Lower leg skin (tissue), 4 donors: ENCODE results near the gene JPH2. TPM values are rescaled to one million over a fixed set of nuclear protein-coding genes. Genes with fewer than 3 reads are reported as not detected.

Source experiments
- DNase-seq, 2 donors: peaks; one replicate each; pipeline ENCODE4 v3.0.0-alpha.2; 2019; ENCODE audit warnings: low spot score in 2 of 2
- H3K4me3 ChIP-seq: fragments of 200-600 bp; sonication (generic); 2 replicates; pipeline ENCODE4 v1.5.1; 2017; ENCODE audit warnings: mild to moderate bottlenecking, low read depth; ENCODE audit not compliant: poor library complexity, severe bottlenecking
- POLR2A ChIP-seq, 2 donors: fragments of 450-650 bp; IDR thresholded peaks; one replicate each; pipeline ENCODE4 v1.6.1; 2016 to 2017; ENCODE audit warnings: antibody characterized with exemption in 2 of 2, mild to moderate bottlenecking in 1 of 2, moderate library complexity in 1 of 2
- WGBS, 2 donors: methylation state at CpG; one replicate each; pipeline ENCODE4 v1.1.5; 2018; 5-methylcytosine and 5-hydroxymethylcytosine counted together
- intact Hi-C: fragments of 100-400 bp; cut with DNase I; formaldehyde crosslinking; loops from one replicate; pipeline ENCODE4 v1.15.0; 2023; ENCODE audit warnings: low total_unique reads
- total RNA-seq, 4 donors: library from RNA; depleted of rRNA; stranded (reverse); fragments of >200 nt; gene quantifications; one replicate each; pipeline ENCODE4 v1.1.0, GENCODE V29; 2016
- TF ChIP-seq, protein P1 (sequence below), 3 donors: fragments of 450-650 bp; IDR thresholded peaks; one replicate each; pipeline ENCODE4 v1.5.1; 2016; ENCODE audit warnings: antibody characterized with exemption in 3 of 3, mild to moderate bottlenecking in 3 of 3, moderate library complexity in 2 of 3

The JPH2 gene
- total RNA-seq, 4 donors from 2014 or later: 1.5 to 10.9 (median 5.6) TPM

DNA sequence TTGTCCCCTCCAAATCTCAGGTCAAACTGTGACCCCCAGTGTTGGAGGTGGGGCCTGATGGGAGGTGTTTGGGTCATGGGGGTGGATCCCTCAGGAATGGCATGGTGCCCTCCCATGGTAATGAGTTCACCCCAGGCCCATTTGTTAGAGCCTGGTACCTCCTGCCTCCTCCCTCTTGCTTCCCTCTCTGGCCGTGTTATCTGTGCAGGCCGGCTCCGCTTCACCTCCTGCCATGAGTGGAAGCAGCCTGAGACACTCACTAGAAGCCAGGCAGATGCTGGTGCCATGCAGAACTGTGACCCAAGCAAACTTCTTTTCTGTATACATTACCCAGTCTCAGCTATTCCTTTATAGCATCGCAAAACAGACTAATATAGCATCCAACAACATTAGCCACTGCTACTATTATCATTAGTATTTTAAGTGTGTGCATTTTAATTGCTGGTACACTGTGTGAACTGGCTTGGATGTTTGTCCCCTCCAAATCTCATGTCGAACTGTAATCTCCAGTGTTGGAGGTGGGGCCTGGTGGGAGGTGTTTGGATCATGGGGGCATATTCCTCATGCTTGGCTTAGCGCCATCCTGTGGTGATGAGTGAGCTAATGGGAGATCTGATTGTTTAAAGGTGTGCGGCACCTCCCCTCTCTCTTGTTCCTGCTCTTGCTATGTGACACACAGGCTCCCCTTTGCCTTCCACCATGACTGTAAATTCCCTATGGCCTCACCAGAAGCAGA lies 35.8 kb upstream of the JPH2 start:
- intact Hi-C loops: loop anchor here (10.0 kb wide), 1 partner anchor 232 kb away; no protein-coding TSS in a partner anchor
- no peak overlapping the region for H3K4me3 ChIP-seq
- DNase-seq: no peak
- TF ChIP-seq, protein P1, sequence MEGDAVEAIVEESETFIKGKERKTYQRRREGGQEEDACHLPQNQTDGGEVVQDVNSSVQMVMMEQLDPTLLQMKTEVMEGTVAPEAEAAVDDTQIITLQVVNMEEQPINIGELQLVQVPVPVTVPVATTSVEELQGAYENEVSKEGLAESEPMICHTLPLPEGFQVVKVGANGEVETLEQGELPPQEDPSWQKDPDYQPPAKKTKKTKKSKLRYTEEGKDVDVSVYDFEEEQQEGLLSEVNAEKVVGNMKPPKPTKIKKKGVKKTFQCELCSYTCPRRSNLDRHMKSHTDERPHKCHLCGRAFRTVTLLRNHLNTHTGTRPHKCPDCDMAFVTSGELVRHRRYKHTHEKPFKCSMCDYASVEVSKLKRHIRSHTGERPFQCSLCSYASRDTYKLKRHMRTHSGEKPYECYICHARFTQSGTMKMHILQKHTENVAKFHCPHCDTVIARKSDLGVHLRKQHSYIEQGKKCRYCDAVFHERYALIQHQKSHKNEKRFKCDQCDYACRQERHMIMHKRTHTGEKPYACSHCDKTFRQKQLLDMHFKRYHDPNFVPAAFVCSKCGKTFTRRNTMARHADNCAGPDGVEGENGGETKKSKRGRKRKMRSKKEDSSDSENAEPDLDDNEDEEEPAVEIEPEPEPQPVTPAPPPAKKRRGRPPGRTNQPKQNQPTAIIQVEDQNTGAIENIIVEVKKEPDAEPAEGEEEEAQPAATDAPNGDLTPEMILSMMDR (IDR thresholded peaks at IDR 0.05): no peak
- no peak for TF ChIP-seq POLR2A (IDR thresholded peaks at IDR 0.05)
- 68 to 69% methylated on average over 7 of the region's 7 CpGs for WGBS, 2 donors

DNA sequence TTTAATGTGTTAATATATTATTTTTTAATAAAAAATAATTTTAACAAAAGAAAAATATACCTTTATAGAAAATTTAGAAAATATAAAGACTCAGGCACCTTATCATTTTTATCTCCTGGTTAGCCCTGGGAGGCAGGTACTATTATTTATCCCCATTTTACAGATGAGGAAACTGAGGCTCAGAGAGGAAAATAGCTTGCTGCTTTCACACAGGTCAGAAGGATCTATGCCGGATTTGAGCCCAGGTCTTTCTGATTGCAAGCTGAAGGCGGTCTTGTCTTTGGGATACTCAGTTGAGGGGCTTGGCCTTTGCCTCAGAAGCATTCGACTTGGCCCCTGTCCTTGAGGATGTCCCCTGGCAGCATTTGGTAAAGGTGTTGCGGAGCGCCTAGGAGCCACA lies 35.0 kb upstream of the JPH2 start:
- no peak overlapping the region for H3K4me3 ChIP-seq
- no peak for DNase-seq
- TF ChIP-seq POLR2A (IDR thresholded peaks at IDR 0.05): no peak
- TF ChIP-seq, protein P1 (IDR thresholded peaks at IDR 0.05): no peak
- intact Hi-C loops: loop anchor here (10.0 kb wide), 1 partner anchor 233 kb away; no protein-coding TSS in a partner anchor
- 96 to 98% methylated on average over 5 of the region's 5 CpGs for WGBS, 2 donors

DNA sequence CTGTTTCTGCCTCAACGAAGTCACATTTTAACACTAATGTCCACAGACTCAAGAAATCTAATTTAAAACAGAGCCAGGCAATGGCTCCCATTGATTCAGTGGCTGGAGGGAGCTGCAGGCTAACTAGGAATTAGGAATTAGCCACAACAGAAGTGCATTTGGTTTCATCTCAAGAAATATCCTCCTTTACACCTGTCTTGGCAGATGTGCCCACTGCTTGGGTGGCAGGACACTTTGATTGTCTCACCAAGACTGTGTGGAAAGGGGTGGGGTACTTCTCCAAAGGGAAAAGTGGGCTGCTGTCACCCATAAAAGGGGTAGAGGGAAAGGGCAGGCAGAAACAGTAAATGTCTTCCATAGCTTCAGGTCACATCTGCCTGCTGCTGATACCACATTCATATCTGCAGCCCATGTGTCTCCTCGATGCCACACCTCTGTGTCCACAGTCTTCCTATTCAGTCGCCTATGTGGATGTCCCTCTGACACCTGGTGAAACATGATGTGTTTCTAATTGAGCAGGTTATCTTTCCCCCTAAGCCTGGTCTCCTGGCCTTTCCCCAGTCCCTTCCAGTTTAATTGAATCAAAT lies 34.5 kb upstream of the JPH2 start:
- intact Hi-C loops: loop anchor here (10.0 kb wide), 1 partner anchor 233 kb away; no protein-coding TSS in a partner anchor
- no peak overlapping the region for H3K4me3 ChIP-seq
- WGBS, 2 donors: 83 to 95% methylated on average over 3 of the region's 3 CpGs
- TF ChIP-seq, protein P1 (IDR thresholded peaks at IDR 0.05): no peak
- no peak for TF ChIP-seq POLR2A (IDR thresholded peaks at IDR 0.05)
- no peak for DNase-seq

DNA sequence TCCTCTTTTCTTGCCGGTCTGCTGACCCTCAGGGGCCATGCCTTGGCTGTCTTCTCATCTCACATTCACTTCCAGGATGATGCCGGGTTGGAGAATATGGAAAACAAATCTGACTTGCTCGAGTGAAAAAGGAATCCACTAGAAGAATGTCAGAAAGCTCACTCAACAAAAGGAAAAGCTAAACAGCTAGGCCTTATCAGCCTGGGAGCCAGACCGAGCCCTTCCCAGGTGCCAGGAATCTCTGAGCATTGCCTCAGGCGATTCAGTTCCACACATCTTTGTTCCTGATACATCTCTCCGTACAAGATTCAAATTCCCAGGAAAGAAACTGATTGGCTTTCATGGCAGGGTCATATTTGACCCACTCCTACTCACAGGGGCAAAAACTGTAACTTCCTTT lies 32.8 kb upstream of the JPH2 start:
- intact Hi-C loops: loop anchor here (5.0 to 10.0 kb wide), 3 partner anchors 235 to 398 kb away; partner anchors contain the start of gene TTPAL
- DNase-seq: no peak
- WGBS, 2 donors: 67 to 70% methylated on average over 6 of the region's 6 CpGs
- no peak overlapping the region for H3K4me3 ChIP-seq
- TF ChIP-seq, protein P1 (IDR thresholded peaks at IDR 0.05): no peak

DNA sequence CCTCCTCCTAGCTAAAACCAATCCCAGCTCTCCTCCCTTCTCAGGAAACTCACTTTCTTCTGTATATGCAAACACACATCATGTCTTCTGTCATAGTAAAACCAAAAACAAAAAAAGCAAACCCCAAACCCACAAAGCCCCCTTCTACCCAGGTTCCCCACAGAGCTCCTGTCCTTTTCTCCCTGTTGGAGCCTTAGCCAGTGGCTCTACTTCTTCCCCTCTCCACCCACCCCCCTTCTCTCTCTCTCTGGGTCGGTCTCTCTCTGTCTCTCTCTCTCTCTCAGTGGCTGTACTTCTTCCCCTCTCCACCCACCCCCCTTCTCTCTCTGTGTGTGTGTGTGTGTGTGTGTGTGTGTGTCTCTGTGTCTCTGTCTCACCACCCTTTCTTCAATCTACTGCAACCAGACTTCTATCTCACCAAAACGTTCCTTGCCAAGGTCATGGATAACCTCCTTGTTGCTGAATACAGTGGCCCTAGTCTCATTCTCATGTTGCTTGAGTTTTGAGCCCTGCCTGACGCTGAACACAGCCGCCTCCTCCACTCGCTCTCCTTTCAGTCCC lies 32.3 kb upstream of the JPH2 start:
- intact Hi-C loops: loop anchor here (5.0 to 10.0 kb wide), 2 partner anchors 256 to 398 kb away; partner anchors contain the start of gene TTPAL

More for the DNA sequence above, 32.3 kb upstream of the JPH2 start:
- no peak for DNase-seq
- no peak for TF ChIP-seq POLR2A (IDR thresholded peaks at IDR 0.05)
- TF ChIP-seq, protein P1 (IDR thresholded peaks at IDR 0.05): no peak
- WGBS, 2 donors: 66 to 75% methylated on average over 5 of the region's 5 CpGs
- no peak overlapping the region for H3K4me3 ChIP-seq
